D721Med (cell line): ENCODE results near the gene SPAG17.

Source experiments
- DNase-seq: peaks from one replicate; pipeline ENCODE4 v3.0.0; 2011; ENCODE audit warnings: low spot score; ENCODE audit not compliant: insufficient read length
- FAIRE-seq: peaks from 2 replicates; lab custom pipeline; 2011; peaks lifted over from hg19 to GRCh38; lab: Jason Lieb, UNC
- TF ChIP-seq, protein P1 (sequence below): IDR thresholded peaks from 2 replicates; pipeline ENCODE4 v1.5.1; 2012; ENCODE audit warnings: mild to moderate bottlenecking, control low read depth; ENCODE audit not compliant: insufficient read depth; ENCODE audit errors: missing control alignments

Gene SPAG17

DNA sequence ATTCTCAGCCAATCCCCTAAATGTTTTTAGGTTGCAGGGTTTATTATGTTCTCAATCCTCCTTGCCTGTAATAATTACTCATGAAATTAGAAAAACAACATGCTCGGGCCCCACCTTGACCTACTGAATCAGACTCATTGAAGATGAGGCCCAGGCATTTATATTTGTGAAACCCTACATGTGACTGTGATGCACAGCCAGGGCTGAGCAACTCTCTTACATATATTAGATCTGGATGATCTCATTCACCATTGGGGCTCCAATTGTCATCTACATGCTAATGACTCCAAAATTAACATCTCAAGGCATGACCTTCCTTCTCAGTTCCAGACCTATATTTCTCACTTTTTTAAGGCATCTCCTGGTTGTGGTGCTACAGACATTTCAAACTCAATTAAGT lies 152.1 kb downstream of the SPAG17 start:
- FAIRE-seq = no peak
- TF ChIP-seq, protein P1, sequence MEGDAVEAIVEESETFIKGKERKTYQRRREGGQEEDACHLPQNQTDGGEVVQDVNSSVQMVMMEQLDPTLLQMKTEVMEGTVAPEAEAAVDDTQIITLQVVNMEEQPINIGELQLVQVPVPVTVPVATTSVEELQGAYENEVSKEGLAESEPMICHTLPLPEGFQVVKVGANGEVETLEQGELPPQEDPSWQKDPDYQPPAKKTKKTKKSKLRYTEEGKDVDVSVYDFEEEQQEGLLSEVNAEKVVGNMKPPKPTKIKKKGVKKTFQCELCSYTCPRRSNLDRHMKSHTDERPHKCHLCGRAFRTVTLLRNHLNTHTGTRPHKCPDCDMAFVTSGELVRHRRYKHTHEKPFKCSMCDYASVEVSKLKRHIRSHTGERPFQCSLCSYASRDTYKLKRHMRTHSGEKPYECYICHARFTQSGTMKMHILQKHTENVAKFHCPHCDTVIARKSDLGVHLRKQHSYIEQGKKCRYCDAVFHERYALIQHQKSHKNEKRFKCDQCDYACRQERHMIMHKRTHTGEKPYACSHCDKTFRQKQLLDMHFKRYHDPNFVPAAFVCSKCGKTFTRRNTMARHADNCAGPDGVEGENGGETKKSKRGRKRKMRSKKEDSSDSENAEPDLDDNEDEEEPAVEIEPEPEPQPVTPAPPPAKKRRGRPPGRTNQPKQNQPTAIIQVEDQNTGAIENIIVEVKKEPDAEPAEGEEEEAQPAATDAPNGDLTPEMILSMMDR = no peak
- no peak for DNase-seq

DNA sequence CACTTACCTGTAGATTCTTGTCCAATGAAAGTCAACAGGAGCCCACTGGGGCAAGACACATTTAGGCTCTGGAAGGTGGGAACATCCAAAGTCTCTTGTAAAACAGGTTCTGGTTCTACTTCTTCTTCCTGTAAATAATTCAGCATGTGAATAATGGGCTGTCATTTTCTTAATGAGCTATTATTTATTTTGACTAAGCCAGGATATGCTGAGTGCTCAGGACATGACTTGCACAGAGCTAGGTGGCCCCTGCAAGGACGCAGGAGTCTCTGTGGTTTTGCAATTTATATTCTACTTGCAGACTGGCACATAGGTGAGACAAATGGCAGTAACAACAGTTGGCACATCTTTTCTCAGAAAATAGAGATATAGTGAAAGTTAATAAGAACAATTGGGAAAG lies 156.8 kb downstream of the SPAG17 start:
- DNase-seq (no peak), FAIRE-seq (no peak)
- TF ChIP-seq, protein P1 = no peak

DNA sequence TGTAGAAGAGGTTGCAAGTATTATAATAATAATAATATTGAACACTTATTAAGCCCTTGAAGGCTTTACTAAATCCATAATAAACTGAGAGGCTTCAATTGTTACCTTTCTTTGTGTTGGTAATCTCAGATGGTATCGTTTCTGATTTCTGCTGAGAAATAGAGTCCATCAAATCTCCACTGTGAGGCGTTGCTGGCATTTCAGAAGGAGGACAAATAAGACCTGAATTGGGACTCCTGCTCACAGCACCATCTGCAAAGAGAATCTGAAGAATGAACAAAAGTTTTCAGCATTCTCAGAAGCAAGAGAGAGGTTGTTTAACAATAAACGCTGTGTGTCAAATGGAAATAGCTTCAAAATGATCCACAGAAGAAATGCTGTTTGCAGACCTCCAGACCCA lies 161.8 kb downstream of the SPAG17 start:
- TF ChIP-seq, protein P1 = no peak
- FAIRE-seq (no peak), DNase-seq (no peak)

DNA sequence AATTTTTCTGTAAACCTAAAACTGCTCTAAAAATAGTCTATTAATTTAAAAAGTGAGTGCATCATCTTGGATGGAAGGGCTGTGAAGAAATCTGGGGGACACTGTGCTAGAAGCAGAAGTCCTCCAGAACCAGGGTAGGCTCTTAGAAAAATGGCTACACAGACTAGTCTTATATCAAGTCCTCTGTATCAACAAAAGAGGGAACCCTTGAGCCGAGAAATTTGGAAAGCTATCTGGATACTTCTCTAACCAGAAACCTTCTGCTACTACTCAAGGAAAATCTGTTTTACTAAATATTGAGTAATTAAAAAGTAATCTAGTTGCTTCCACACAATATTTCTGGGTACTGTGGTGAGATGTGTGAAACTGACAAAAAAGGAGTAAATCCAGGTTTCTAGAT lies 163.4 kb downstream of the SPAG17 start:
- no peak for FAIRE-seq
- no peak for DNase-seq
- TF ChIP-seq, protein P1 = no peak

GRCh38 chr1:118018060-118018459 lies 167.0 kb downstream of the SPAG17 start:
- DNase-seq (no peak), FAIRE-seq (no peak)
- TF ChIP-seq, protein P1 = no peak

DNA sequence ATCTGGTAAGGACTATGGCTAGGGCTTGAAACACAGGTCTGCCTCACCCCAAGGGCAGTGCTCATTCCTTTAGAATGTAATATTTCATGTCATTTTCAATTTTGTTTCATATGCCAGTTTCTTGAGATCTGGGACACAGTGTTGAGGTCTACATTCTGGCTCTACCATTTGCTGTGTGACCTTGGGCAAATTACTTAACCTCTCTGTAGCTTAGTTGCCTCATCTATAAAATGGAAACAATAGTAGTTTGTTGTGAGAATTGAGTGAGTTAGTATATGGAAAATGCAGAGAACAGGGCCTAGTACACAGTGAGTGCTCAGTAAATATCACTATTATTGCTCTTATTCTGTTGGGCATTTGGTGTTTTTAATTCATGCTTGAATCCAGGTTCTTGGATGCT lies 171.1 kb downstream of the SPAG17 start:
- no peak for FAIRE-seq
- TF ChIP-seq, protein P1 = no peak

GRCh38 chr1:118013336-118013735 lies 171.7 kb downstream of the SPAG17 start:
- TF ChIP-seq, protein P1 = no peak
- no peak for FAIRE-seq

More for the DNA sequence above, 171.1 kb downstream of the SPAG17 start:
- no peak for DNase-seq

More at GRCh38 chr1:118013336-118013735, 171.7 kb downstream of the SPAG17 start:
- DNase-seq = no peak
